ENCODE data around the gene CCL24. TPM values are rescaled to one million over a fixed set of nuclear protein-coding genes. Genes with fewer than 3 reads are reported as not detected.
"Not testable (repeated sequence)": the region's sequence is repeated elsewhere in the genome, so short reads cannot be mapped to it uniquely, and the experiment has no call there.

Gene CCL24
- total RNA-seq, 1 experiment from 2014 or later, result not detected

DNA sequence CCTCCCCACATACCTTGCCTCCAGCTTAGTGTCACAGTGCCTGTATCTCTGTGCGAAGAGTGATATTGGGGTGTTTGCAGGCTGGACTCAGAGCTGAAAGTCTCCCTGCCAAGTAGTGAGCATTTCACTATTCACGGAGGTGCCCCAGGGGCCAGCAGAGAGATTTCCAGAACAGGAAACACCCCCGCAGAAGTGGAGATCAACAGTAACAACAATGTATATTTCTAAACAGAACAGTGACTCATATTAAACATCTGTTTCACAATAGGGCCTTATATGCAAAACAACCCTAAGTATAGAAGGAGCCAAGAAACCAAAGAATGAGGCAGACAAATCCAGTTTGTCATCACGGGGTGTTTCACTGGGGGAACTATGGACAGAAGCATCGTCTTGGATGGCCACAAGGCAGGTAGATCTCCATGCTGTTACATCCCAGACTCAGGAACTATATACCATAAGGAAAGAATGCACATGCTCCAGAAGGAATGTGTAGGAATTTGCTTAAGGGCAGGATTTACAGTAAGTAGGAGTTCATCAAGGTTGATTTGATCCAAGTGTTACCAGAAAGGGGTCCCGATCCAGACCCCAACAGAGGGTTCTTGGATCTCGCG is 29.3 kb upstream of the CCL24 start (continued):
- no peak for TF ChIP-seq CBFB (CRISPR knock-in tag; IDR thresholded peaks at IDR 0.05; ENCODE audit: low read depth)
- TF ChIP-seq, protein P1, sequence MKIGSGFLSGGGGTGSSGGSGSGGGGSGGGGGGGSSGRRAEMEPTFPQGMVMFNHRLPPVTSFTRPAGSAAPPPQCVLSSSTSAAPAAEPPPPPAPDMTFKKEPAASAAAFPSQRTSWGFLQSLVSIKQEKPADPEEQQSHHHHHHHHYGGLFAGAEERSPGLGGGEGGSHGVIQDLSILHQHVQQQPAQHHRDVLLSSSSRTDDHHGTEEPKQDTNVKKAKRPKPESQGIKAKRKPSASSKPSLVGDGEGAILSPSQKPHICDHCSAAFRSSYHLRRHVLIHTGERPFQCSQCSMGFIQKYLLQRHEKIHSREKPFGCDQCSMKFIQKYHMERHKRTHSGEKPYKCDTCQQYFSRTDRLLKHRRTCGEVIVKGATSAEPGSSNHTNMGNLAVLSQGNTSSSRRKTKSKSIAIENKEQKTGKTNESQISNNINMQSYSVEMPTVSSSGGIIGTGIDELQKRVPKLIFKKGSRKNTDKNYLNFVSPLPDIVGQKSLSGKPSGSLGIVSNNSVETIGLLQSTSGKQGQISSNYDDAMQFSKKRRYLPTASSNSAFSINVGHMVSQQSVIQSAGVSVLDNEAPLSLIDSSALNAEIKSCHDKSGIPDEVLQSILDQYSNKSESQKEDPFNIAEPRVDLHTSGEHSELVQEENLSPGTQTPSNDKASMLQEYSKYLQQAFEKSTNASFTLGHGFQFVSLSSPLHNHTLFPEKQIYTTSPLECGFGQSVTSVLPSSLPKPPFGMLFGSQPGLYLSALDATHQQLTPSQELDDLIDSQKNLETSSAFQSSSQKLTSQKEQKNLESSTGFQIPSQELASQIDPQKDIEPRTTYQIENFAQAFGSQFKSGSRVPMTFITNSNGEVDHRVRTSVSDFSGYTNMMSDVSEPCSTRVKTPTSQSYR (CRISPR knock-in tag; IDR thresholded peaks at IDR 0.05), result no peak

DNA sequence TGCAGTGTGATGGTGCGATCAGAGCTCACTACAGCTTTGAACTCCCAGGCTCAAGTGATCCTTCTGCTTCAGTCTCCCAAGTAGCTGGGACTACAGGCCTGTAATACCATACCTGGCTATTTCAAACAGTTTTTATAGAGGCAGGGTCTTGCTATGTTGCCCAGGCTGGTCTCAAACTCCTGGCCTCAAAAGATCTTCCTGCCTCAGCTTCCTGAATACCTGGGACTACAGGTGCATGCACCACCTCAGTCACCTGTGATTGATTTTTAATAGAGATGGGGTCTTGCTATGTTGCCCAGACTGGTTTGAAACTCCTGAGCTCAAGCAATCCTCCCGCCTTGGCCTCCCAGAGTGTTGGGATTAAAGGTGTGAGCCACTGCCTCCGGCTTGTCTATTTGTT is 26.4 kb upstream of the CCL24 start:
- CTCF ChIA-PET, result interaction anchor here (1.3 kb wide), 1 partner anchor 180 kb away, joined by 3 read pairs; no protein-coding TSS in a partner anchor

DNA sequence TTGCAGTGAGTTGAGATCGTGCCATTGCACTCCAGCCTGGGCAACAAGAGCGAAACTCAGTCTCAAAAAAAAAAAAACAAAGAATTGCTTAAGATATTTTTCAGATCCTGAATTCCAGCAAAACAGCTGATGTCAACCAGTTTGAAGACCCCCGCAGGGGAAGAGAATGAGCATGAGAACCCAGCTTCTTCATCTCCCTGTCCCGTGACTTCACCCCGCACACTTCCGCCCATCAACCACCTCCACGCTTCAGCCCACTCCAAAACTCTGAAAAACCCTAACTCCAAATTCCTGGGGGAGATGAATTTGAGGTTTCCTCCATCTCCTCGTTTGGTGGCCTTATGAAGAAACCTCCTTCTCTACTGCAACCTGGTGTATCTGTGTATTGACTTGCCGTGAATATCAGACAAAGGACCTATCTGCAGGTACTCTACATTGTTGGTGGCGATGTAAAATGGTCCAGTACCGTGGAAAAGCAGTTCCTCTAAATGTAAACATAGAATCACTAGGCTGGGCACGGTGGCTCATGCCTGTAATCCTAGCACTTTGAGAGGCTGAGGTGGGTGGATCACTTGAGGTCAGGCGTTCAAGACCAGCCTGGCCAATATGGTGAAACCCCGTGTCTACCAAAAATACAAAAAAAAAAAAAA is 24.8 kb upstream of the CCL24 start:
- not testable (repeated sequence) for H3K4me3 Mint-ChIP-seq; H3K9me3 Mint-ChIP-seq; H3K4me1 Mint-ChIP-seq; ATAC-seq; H3K27ac Mint-ChIP-seq; H3K27me3 Mint-ChIP-seq (ENCODE audit: low read depth); DNase-seq (ENCODE audit: low spot score); H3K36me3 Mint-ChIP-seq
- POLR2A ChIA-PET, result interaction anchor here (0.7 kb wide), 1 partner anchor 182 kb away, joined by 5 read pairs; no protein-coding TSS in a partner anchor
- CTCF ChIA-PET, result interaction anchor here (0.7 kb wide), 1 partner anchor 134 kb away, joined by 3 read pairs; no protein-coding TSS in a partner anchor

More for the DNA sequence above, 26.4 kb upstream of the CCL24 start:
- no peak overlapping the region for H3K27ac Mint-ChIP-seq
- no peak overlapping the region for H3K4me3 Mint-ChIP-seq
- POLR2A ChIA-PET, result interaction anchor here (0.6 kb wide), 1 partner anchor 168 kb away, joined by 3 read pairs; no protein-coding TSS in a partner anchor
- no peaks in the 10 kb centered on the region for H3K36me3 Mint-ChIP-seq
- ATAC-seq (no peak), DNase-seq (ENCODE audit: low spot score) (no peak)
- no peaks in the 10 kb centered on the region for H3K9me3 Mint-ChIP-seq
- H3K27me3 Mint-ChIP-seq (ENCODE audit: low read depth), result no peaks in the 10 kb centered on the region; the same call in 1 of the 2 replicates
- TF ChIP-seq SP1 (CRISPR knock-in tag; conservative IDR thresholded peaks at IDR 0.05), result no peak
- peak; percentile 76 for TF ChIP-seq ZNF121 (CRISPR knock-in tag; IDR thresholded peaks at IDR 0.05)
- H3K4me1 Mint-ChIP-seq, result no peaks in the 10 kb centered on the region

DNA sequence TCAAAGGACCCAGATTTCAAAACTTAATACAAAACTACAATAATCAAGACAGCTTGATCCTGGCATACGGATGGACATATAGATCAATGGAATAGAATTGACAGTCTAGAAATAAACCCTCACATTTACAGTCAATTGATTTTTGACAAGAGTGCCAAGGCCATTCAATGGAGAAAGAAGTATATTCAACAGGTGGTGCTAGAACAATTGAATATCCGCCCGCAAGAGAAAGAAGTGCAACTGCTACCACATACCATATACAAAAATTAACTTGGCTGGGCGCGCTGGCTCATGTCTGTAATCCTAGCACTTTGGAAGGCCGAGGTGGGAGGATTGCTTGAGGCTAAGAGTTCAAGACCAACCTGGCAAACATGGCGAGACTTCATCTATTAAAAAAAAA is 23.2 kb upstream of the CCL24 start:
- POLR2A ChIA-PET, result no interaction called here
- Mint-ChIP-seq H3K27me3 (ENCODE audit: low read depth) (peaks cover 4% of the 10 kb centered on the region; the same call in 1 of the 2 replicates), H3K4me3 (no peak overlapping the region), H3K27ac (no peak overlapping the region), H3K9me3 (no peaks in the 10 kb centered on the region), H3K4me1 (no peaks in the 10 kb centered on the region), H3K36me3 (no peaks in the 10 kb centered on the region)
- CTCF ChIA-PET, result no interaction called here
- no peak for TF ChIP-seq TEAD1 (CRISPR knock-in tag; IDR thresholded peaks at IDR 0.05)
- ATAC-seq, result no peak
- no peak for DNase-seq (ENCODE audit: low spot score)

DNA sequence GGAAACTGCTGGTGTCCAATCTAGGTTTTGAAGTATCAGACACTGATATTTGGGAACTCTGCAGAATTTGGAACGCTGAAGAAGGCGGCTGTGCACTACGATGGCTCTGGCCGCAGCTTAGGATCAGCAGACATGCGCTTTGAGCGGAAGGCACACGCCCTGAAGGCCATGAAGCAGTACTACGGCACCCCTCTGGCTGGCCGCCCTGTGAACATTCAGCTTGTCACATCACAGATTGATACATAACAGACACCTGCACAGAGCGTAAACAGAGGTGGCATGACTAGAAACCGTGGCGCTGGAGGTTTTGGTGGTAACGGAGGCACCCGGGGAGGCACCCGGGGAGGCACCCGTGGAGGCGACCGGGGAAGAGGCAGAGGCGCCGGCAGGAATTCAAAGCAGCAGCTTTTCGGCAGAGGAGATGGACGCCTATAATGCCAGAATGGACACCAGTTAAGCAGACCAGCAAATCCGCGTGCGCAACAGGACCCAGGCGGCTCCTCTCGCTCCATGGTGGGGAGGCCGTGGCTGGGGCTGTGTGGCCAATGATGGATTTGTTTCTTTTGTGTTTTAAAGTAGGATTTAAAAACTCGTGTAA is 22.2 kb upstream of the CCL24 start:
- ATAC-seq (peak; percentile 32; the same call in 1 of the 2 replicates), DNase-seq (ENCODE audit: low spot score) (no peak)
- ChIA-PET CTCF (interaction anchor here (1.2 kb wide), 1 partner anchor 185 kb away, joined by 3 read pairs; no protein-coding TSS in a partner anchor), POLR2A (no interaction called here)
- H3K36me3 Mint-ChIP-seq, result no peaks in the 10 kb centered on the region
- H3K4me1 Mint-ChIP-seq, result no peaks in the 10 kb centered on the region
- H3K27me3 Mint-ChIP-seq (ENCODE audit: low read depth), result peaks cover 4% of the 10 kb centered on the region; the same call in 1 of the 2 replicates
- no peaks in the 10 kb centered on the region for H3K9me3 Mint-ChIP-seq
- TF ChIP-seq OVOL2 (CRISPR knock-in tag; IDR thresholded peaks at IDR 0.05; ENCODE audit: borderline replicate concordance), result no peak
- TF ChIP-seq, protein P2, sequence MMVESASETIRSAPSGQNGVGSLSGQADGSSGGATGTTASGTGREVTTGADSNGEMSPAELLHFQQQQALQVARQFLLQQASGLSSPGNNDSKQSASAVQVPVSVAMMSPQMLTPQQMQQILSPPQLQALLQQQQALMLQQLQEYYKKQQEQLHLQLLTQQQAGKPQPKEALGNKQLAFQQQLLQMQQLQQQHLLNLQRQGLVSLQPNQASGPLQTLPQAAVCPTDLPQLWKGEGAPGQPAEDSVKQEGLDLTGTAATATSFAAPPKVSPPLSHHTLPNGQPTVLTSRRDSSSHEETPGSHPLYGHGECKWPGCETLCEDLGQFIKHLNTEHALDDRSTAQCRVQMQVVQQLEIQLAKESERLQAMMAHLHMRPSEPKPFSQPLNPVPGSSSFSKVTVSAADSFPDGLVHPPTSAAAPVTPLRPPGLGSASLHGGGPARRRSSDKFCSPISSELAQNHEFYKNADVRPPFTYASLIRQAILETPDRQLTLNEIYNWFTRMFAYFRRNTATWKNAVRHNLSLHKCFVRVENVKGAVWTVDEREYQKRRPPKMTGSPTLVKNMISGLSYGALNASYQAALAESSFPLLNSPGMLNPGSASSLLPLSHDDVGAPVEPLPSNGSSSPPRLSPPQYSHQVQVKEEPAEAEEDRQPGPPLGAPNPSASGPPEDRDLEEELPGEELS (CRISPR knock-in tag; IDR thresholded peaks at IDR 0.05), result no peak
- H3K27ac Mint-ChIP-seq, result no peak overlapping the region
- no peak overlapping the region for H3K4me3 Mint-ChIP-seq

DNA sequence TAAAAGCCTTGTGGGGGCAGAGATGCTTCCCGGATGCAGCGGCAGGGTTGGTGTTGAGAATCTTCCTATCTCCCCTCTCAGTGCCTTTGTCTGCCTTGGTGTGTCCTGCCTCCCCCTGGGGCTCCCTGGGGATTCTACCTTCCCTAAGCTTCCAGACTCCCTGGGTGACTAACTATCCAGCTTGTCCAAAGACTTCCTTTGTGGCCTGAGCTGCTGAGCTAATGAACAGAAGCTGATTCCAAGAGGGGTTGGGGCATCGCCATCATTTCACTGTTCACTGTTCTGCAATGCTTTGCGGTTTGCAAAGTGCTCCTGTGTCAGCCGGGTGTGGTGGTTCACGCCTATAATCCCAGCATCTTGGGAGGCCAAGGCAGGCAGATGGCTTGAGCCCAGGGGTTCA is 20.1 kb upstream of the CCL24 start:
- H3K4me3 Mint-ChIP-seq; H3K27me3 Mint-ChIP-seq (ENCODE audit: low read depth); H3K27ac Mint-ChIP-seq; H3K9me3 Mint-ChIP-seq; ATAC-seq; H3K4me1 Mint-ChIP-seq; H3K36me3 Mint-ChIP-seq; CTCF ChIA-PET; POLR2A ChIA-PET; DNase-seq (ENCODE audit: low spot score): not testable (repeated sequence)
